ENCODE measurements around the gene ZNF467.

Gene ZNF467

GRCh38 chr7:149819141-149819960 is 46.0 kb upstream of the ZNF467 start:
- ChIA-PET CTCF (interaction anchor here (6.5 kb wide), 1 partner anchor 12 kb away, joined by 39 read pairs; no protein-coding TSS in a partner anchor), POLR2A (no interaction called here)
- peaks cover 0 to 2% (median 0%) of the 10 kb centered on the region in 4 experiments for H3K4me1 ChIP-seq (ENCODE audit: control extremely low read depth in 1 of 4, control insufficient read depth in 4 of 4, insufficient read depth in 4 of 4, low read length in 3 of 4)
- no peak for DNase-seq
- no peaks in the 10 kb centered on the region for H3K9me3 ChIP-seq (ENCODE audit: control extremely low read depth in 1 of 5, control insufficient read depth in 4 of 5, insufficient read depth in 2 of 5, low read depth in 1 of 5, low read length in 4 of 5)
- no peak overlapping the region for H3K27ac ChIP-seq (ENCODE audit: insufficient read depth in 1 of 2, low read depth in 1 of 2, low read length in 2 of 2, poor library complexity in 1 of 2, severe bottlenecking in 2 of 2)
- no peaks in the 10 kb centered on the region for H3K27me3 ChIP-seq (replicated peaks in 2 of 5; ENCODE audit: control insufficient read depth in 4 of 5, insufficient read depth in 5 of 5, low read length in 4 of 5)
- no peaks in the 10 kb centered on the region for H3K36me3 ChIP-seq (ENCODE audit: control insufficient read depth in 4 of 4, insufficient read depth in 4 of 4, low read length in 3 of 4)
- no peak overlapping the region for H3K4me3 ChIP-seq (ENCODE audit: control insufficient read depth in 1 of 7, extremely low read depth in 1 of 7, insufficient read depth in 4 of 7, low read depth in 2 of 7, low read length in 6 of 7)
- 94% methylated on average over 25 of the region's 28 CpGs for WGBS (ENCODE audit: insufficient coverage)

- Histone ChIP-seq H3K4me1 (ENCODE audit: control extremely low read depth in 1 of 4, control insufficient read depth in 4 of 4, insufficient read depth in 4 of 4, low read length in 3 of 4) (peaks cover 0 to 2% (median 0%) of the 10 kb centered on the region in 4 experiments), H3K4me3 (ENCODE audit: control insufficient read depth in 1 of 7, extremely low read depth in 1 of 7, insufficient read depth in 4 of 7, low read depth in 2 of 7, low read length in 6 of 7) (no peak overlapping the region), H3K27me3 (replicated peaks in 2 of 5; ENCODE audit: control insufficient read depth in 4 of 5, insufficient read depth in 5 of 5, low read length in 4 of 5) (no peaks in the 10 kb centered on the region), H3K36me3 (ENCODE audit: control insufficient read depth in 4 of 4, insufficient read depth in 4 of 4, low read length in 3 of 4) (no peaks in the 10 kb centered on the region), H3K27ac (ENCODE audit: insufficient read depth in 1 of 2, low read depth in 1 of 2, low read length in 2 of 2, poor library complexity in 1 of 2, severe bottlenecking in 2 of 2) (no peak overlapping the region), H3K9me3 (ENCODE audit: control extremely low read depth in 1 of 5, control insufficient read depth in 4 of 5, insufficient read depth in 2 of 5, low read depth in 1 of 5, low read length in 4 of 5) (no peaks in the 10 kb centered on the region)
- DNase-seq: no peak
- 92% methylated on average over 7 of the region's 9 CpGs for WGBS (ENCODE audit: insufficient coverage)
- POLR2A ChIA-PET: no interaction called here
- CTCF ChIA-PET: interaction anchor here (6.5 kb wide), 1 partner anchor 11 kb away, joined by 39 read pairs; no protein-coding TSS in a partner anchor
Measured at GRCh38 chr7:149818536-149818840, 45.1 kb upstream of the ZNF467 start.

- H3K36me3 ChIP-seq (ENCODE audit: control insufficient read depth in 4 of 4, insufficient read depth in 4 of 4, low read length in 3 of 4): no peaks in the 10 kb centered on the region
- DNase-seq: no peak
- POLR2A ChIA-PET: no interaction called here
- H3K9me3 ChIP-seq (ENCODE audit: control extremely low read depth in 1 of 5, control insufficient read depth in 4 of 5, insufficient read depth in 2 of 5, low read depth in 1 of 5, low read length in 4 of 5): no peaks in the 10 kb centered on the region
- no peak overlapping the region for H3K4me3 ChIP-seq (ENCODE audit: control insufficient read depth in 1 of 7, extremely low read depth in 1 of 7, insufficient read depth in 4 of 7, low read depth in 2 of 7, low read length in 6 of 7)
- no peak overlapping the region for H3K27ac ChIP-seq (ENCODE audit: insufficient read depth in 1 of 2, low read depth in 1 of 2, low read length in 2 of 2, poor library complexity in 1 of 2, severe bottlenecking in 2 of 2)
- 94% methylated on average over 23 of the region's 23 CpGs for WGBS (ENCODE audit: insufficient coverage)
- H3K4me1 ChIP-seq (ENCODE audit: control extremely low read depth in 1 of 4, control insufficient read depth in 4 of 4, insufficient read depth in 4 of 4, low read length in 3 of 4): peaks cover 0 to 2% (median 0%) of the 10 kb centered on the region in 4 experiments
- H3K27me3 ChIP-seq (replicated peaks in 2 of 5; ENCODE audit: control insufficient read depth in 4 of 5, insufficient read depth in 5 of 5, low read length in 4 of 5): no peaks in the 10 kb centered on the region
- CTCF ChIA-PET: interaction anchor here (6.5 kb wide), 1 partner anchor 10 kb away, joined by 39 read pairs; no protein-coding TSS in a partner anchor
Measured at GRCh38 chr7:149817836-149818535, 44.6 kb upstream of the ZNF467 start.

- H3K4me3 ChIP-seq (ENCODE audit: control insufficient read depth in 1 of 7, extremely low read depth in 1 of 7, insufficient read depth in 4 of 7, low read depth in 2 of 7, low read length in 6 of 7): no peak overlapping the region
- CTCF ChIA-PET: interaction anchor here (6.5 kb wide), 1 partner anchor 10 kb away, joined by 39 read pairs; no protein-coding TSS in a partner anchor
- POLR2A ChIA-PET: no interaction called here
- peaks cover 0 to 2% (median 0%) of the 10 kb centered on the region in 4 experiments for H3K4me1 ChIP-seq (ENCODE audit: control extremely low read depth in 1 of 4, control insufficient read depth in 4 of 4, insufficient read depth in 4 of 4, low read length in 3 of 4)
- no peaks in the 10 kb centered on the region for H3K36me3 ChIP-seq (ENCODE audit: control insufficient read depth in 4 of 4, insufficient read depth in 4 of 4, low read length in 3 of 4)
- H3K27ac ChIP-seq (ENCODE audit: insufficient read depth in 1 of 2, low read depth in 1 of 2, low read length in 2 of 2, poor library complexity in 1 of 2, severe bottlenecking in 2 of 2): no peak overlapping the region
- no peaks in the 10 kb centered on the region for H3K9me3 ChIP-seq (ENCODE audit: control extremely low read depth in 1 of 5, control insufficient read depth in 4 of 5, insufficient read depth in 2 of 5, low read depth in 1 of 5, low read length in 4 of 5)
- WGBS (ENCODE audit: insufficient coverage): 85% methylated on average over 8 of the region's 8 CpGs
- H3K27me3 ChIP-seq (replicated peaks in 2 of 5; ENCODE audit: control insufficient read depth in 4 of 5, insufficient read depth in 5 of 5, low read length in 4 of 5): no peaks in the 10 kb centered on the region
- no peak for DNase-seq
Measured at GRCh38 chr7:149817301-149817771, 43.9 kb upstream of the ZNF467 start.

- Histone ChIP-seq H3K27me3 (replicated peaks in 2 of 5; ENCODE audit: control insufficient read depth in 4 of 5, insufficient read depth in 5 of 5, low read length in 4 of 5) (no peaks in the 10 kb centered on the region), H3K4me1 (ENCODE audit: control extremely low read depth in 1 of 4, control insufficient read depth in 4 of 4, insufficient read depth in 4 of 4, low read length in 3 of 4) (no peaks in the 10 kb centered on the region), H3K4me3 (ENCODE audit: control insufficient read depth in 1 of 7, extremely low read depth in 1 of 7, insufficient read depth in 4 of 7, low read depth in 2 of 7, low read length in 6 of 7) (no peak overlapping the region), H3K36me3 (ENCODE audit: control insufficient read depth in 4 of 4, insufficient read depth in 4 of 4, low read length in 3 of 4) (no peaks in the 10 kb centered on the region), H3K27ac (ENCODE audit: insufficient read depth in 1 of 2, low read depth in 1 of 2, low read length in 2 of 2, poor library complexity in 1 of 2, severe bottlenecking in 2 of 2) (no peak overlapping the region), H3K9me3 (ENCODE audit: control extremely low read depth in 1 of 5, control insufficient read depth in 4 of 5, insufficient read depth in 2 of 5, low read depth in 1 of 5, low read length in 4 of 5) (no peaks in the 10 kb centered on the region)
- WGBS (ENCODE audit: insufficient coverage): 87% methylated on average over 4 of the region's 4 CpGs
- ChIA-PET CTCF (no interaction called here), POLR2A (no interaction called here)
- no peak for DNase-seq
Measured at GRCh38 chr7:149816794-149817193, 43.4 kb upstream of the ZNF467 start.

- no peaks in the 10 kb centered on the region for H3K36me3 ChIP-seq (ENCODE audit: control insufficient read depth in 4 of 4, insufficient read depth in 4 of 4, low read length in 3 of 4)
- POLR2A ChIA-PET: no interaction called here
- no peaks in the 10 kb centered on the region for H3K4me1 ChIP-seq (ENCODE audit: control extremely low read depth in 1 of 4, control insufficient read depth in 4 of 4, insufficient read depth in 4 of 4, low read length in 3 of 4)
- no peak overlapping the region for H3K4me3 ChIP-seq (ENCODE audit: control insufficient read depth in 1 of 7, extremely low read depth in 1 of 7, insufficient read depth in 4 of 7, low read depth in 2 of 7, low read length in 6 of 7)
- no peak overlapping the region for H3K27ac ChIP-seq (ENCODE audit: insufficient read depth in 1 of 2, low read depth in 1 of 2, low read length in 2 of 2, poor library complexity in 1 of 2, severe bottlenecking in 2 of 2)
- no peak for DNase-seq
- no peaks in the 10 kb centered on the region for H3K27me3 ChIP-seq (replicated peaks in 2 of 5; ENCODE audit: control insufficient read depth in 4 of 5, insufficient read depth in 5 of 5, low read length in 4 of 5)
- H3K9me3 ChIP-seq (ENCODE audit: control extremely low read depth in 1 of 5, control insufficient read depth in 4 of 5, insufficient read depth in 2 of 5, low read depth in 1 of 5, low read length in 4 of 5): no peaks in the 10 kb centered on the region
- 94% methylated on average over 21 of the region's 21 CpGs for WGBS (ENCODE audit: insufficient coverage)
- CTCF ChIA-PET: no interaction called here
Measured at GRCh38 chr7:149816267-149816751, 42.9 kb upstream of the ZNF467 start.

Data from common myeloid progenitor, CD34-positive (primary cell).